GM19240 (cell line): ENCODE measurements around the gene LRRN4.

ENCODE experiments used
- DNase-seq: peaks from one replicate; pipeline ENCODE4 v3.0.0; 2011; ENCODE audit warnings: low spot score; ENCODE audit not compliant: insufficient read length

Gene LRRN4

DNA sequence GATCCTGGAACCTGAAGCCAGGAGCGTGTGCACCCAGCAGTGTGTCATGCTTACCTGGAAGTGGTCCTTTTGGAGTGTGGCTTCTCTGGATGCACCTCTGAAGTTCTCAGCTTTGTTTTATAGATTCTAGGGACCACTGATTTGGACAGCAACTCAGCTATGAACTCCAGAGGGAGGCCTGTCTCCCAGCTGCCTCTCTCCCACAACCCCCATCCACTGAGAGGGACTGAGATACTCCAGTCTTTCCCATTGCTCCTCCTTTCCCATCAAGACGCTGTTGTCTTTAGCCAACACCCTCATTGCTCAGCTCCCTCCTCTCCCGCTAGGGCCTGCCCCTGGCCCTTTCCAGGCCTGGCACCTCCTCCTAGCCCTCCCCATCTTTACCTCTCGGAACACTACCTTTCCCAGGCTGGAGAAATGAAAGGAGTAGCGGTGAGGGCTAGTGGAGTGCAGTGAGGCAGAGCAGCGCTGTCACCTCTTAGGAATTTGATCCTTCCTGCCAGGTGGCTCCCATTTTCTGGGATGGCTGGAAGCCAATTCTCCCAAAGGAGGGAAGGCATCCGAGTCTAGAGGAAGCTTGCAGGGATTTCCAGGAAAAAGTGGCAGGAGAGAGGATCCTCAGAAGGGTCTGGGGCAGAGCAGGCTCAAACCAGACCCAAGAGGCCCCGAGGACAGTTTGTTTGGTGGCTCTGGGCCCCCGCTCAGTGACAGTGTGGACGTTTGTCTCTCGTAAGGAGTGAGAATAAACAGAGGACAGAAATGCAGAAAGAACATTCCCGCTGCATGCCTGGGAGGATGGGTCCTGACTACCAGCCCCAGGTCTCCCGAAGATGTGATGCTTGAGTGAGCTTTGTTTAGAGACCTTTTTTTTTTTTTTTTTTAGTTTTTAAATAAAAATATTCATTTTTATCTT is at the start of gene LRRN4:
LRRN4 (minus strand) TSS at position 285 of the 913 bp plus-strand sequence. CDS start 1,261 bp downstream, outside the sequence.
- no peak for DNase-seq

GRCh38 chr20:6103301-6103700 is 49.4 kb upstream of the LRRN4 start:
- no peak for DNase-seq

GRCh38 chr20:6101346-6101745 is 47.5 kb upstream of the LRRN4 start:
- DNase-seq: no peak

DNA sequence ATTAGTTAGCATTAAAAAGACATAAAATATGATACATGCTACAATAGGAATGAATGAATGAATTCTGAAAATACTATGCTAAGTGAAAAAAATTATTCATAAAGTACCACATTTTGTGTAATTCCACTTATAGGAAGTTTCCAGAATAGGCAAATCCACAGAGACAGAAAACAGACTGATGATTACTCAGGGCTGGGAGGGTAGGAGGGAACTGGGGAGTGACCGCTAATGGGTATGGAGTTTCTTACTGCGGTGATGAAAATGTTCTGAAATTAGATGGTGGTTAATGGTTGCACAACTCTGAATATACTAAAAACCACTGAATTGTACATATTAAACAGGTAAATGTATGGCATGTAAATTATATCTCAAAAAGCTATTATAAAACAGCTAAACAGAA is 46.4 kb upstream of the LRRN4 start:
- no peak for DNase-seq

DNA sequence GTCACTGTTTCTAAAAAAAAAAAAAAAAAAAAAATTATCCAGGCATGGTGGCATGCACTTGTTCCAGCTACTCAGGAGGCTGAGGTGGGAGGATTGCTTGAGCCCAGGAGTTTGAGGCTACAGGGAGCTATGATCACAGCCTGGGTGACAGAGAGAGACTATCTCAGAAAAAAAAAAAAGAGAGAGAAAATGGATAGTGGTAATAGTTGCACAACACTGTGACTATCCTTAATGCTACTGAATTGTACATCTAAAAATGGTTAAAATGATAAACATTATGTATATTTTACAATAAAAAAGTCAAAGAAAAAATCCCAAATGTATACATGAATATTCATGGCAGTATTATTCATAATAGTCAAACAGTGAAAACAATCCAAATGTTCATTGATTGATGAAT is 46.0 kb upstream of the LRRN4 start:
- no peak for DNase-seq

GRCh38 chr20:6095409-6095808 is 41.5 kb upstream of the LRRN4 start:
- no peak for DNase-seq

DNA sequence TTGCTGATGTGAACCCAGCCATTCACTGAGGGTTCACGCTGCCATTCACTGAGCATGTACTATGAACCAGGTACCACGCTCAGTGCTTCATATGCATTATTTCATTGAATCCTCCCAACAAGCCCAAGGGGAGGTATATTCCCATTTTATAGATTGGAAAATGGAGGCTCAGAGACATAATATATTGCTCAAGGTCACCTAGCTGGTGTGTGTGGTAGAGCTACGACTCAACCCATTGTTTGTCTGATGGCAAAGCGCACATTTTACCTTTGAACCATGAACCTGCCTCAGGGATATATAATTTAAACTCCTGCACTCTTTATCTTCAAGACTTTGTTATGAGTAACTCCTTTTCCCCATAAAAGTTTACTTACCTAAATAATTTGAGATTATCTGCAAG is 40.7 kb upstream of the LRRN4 start:
- no peak for DNase-seq

DNA sequence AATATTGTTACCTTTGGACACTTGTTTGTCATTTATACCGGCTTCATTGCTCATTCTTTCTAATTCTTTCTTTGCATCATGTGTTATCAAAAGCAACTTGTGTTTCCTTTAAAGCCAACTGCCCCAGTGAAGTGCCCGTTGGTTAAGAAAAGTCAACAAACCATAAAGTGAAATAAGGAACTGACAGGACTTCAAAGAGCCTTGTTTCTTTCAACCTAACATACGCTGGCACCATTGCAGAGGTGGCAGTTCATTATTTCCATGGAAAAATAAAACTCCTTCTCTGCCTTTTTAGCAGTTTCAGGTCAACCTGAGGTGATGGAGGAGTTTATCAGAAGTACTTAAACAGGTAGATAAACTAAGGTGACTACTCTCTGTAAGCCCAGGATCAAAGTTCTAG is 40.2 kb upstream of the LRRN4 start:
- DNase-seq: no peak

GRCh38 chr20:6091661-6092060 is 37.8 kb upstream of the LRRN4 start:
- no peak for DNase-seq

- no peak for DNase-seq
Measured at GRCh38 chr20:6086868-6087267, 33.0 kb upstream of the LRRN4 start.

- no peak for DNase-seq
Measured at GRCh38 chr20:6083926-6084325, 30.1 kb upstream of the LRRN4 start.

GRCh38 chr20:6081236-6081635 is 27.4 kb upstream of the LRRN4 start:
- DNase-seq: no peak

DNA sequence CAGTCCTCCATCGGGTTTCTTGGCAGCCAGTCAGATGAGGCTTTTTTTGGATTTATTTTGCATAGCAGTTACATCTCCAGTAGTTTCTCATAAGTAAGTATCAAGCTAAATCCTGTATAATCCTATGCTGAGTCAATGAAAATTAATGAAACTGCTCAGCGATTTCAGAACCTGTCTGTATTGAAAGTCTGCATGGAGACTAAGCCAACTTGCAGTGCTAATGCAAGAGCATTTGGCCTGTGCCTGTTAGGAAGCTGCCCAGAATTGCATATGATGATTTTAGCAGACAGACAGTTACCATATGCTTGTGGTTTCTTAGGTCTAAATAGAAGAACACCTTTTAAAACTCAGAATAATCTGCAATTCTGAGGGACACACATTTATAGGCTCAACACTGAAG is 25.2 kb upstream of the LRRN4 start:
- no peak for DNase-seq

DNA sequence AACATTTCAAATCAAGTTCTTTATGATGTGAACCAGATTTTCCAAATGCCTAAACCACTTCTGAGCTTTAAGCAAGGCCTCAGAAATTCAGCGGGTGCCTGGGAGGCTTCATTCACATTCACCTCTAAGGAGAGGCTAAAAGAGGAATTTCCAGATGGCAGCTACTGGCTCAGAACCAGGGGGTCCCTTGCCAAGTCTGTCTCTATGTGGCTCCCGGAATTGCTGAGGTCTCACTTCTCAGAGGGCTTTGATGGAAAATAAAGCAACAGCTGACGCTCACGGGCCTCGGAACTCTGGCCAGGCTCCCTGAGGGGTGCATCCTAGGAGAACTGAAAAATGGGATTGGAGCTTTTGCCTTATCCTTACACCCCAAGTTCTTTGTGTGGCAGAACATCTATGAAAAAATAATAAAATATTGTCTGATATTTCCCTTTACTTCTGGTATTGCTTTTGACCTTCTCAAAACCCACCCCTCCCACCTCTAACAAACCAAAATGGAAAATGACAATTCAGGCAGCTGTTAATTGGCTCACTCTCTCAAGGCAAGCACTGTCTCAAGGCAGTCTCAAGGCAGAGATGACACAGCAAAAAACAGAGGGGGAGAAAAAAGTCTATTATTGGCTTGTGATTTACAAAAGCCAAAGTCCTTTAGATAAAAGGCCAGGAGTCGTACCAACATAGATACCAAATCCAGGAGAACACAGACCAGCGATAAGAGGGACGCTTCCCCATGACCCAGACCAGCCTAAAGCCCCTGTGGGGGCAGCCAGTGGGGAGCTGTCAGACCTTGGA is 21.8 kb upstream of the LRRN4 start:
- no peak for DNase-seq

DNA sequence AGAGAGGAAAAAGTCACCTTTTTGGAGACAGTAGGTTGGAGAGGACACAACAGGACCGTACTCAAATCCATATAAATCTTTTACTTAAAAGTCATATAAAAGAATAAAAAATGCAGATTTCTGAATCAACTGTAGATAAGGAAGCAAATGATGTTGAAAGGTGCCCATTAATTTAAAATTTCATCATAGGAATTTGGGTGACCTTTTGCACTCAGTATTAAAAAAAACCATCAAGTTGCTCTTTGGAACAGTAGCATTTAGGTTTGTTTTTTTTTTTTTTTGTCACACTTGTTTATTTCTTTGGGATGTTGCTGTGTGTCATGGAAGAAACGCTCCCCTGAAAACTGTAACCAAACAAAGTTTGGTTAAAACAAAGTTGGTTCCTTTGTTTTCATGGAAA is 20.9 kb upstream of the LRRN4 start:
- DNase-seq: no peak

DNA sequence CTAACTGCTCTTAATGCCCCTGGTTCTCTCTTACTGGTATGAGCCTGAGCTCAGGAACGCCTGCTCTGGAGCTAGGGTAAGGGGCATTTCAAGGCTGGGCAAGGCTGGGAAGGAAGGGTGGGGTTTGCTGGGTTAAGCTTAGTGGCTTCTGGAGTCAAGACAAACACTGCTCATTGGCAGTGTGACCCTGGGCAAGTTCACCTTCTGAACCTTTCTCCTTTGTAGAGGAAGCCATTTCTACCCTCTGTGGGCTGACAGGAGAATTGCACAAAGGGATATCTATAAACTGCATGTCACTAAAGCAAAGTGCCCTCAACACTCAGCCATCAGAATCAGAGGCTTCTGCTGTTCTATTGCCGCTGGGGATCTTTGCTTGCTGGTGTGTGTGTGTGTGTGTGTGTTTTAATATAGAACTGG is 20.3 kb upstream of the LRRN4 start:
- no peak for DNase-seq

- no peak for DNase-seq
Measured at GRCh38 chr20:6070829-6071695, 17.2 kb upstream of the LRRN4 start.

GRCh38 chr20:6069669-6070068 is 15.8 kb upstream of the LRRN4 start:
- no peak for DNase-seq

DNA sequence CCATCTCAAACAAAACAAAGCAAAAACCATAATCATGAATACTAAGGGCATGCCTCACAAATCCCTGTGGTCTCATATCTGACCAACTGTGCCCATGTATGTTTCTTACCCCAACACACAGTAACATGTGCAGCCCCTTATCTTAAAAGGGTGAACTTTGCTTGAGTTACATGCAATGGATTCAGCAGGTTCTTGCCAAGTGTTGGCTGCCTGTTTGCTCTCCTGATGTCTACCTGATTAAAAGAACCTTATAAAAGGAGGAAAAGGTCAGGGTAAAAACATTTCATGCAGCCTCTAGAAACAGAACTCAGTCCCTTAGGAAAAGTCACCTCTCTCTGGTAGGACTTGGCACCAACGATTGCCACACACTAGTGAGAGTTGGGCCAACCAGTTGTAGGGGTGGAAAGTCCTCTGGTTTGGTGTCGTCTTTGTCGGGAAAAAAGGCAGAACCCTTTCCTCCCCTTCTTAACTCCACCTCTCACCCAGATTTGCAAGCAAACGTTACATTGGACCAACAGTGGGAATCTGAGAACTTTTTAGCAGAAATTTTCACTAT is 14.0 kb upstream of the LRRN4 start:
- no peak for DNase-seq

DNA sequence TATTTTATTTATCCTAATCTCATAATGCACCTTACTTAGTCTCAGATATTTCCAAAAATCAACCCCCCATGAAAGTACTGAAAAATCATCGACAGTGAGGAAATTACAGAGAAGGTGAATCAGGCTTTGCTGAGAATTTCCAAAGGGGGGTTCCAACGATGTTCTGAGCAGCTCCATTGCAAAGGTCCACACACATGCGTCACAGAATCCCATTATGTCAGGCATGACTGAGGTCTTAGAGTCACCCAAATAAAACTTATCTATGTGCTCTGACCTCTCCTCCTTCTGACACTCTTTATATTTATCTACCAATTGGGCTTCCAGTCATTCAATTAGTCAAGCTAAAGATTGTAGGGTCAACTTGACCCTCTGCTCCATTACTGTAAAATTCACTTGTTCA is 12.7 kb upstream of the LRRN4 start:
- DNase-seq: no peak

- DNase-seq: no peak
Measured at GRCh38 chr20:6061544-6061943, 7.7 kb upstream of the LRRN4 start.
